Measurements from ENCODE around the gene DENND10.
"Not testable (repeated sequence)": the region's sequence is repeated elsewhere in the genome, so short reads cannot be mapped to it uniquely, and the experiment has no call there.

The DENND10 gene

DNA sequence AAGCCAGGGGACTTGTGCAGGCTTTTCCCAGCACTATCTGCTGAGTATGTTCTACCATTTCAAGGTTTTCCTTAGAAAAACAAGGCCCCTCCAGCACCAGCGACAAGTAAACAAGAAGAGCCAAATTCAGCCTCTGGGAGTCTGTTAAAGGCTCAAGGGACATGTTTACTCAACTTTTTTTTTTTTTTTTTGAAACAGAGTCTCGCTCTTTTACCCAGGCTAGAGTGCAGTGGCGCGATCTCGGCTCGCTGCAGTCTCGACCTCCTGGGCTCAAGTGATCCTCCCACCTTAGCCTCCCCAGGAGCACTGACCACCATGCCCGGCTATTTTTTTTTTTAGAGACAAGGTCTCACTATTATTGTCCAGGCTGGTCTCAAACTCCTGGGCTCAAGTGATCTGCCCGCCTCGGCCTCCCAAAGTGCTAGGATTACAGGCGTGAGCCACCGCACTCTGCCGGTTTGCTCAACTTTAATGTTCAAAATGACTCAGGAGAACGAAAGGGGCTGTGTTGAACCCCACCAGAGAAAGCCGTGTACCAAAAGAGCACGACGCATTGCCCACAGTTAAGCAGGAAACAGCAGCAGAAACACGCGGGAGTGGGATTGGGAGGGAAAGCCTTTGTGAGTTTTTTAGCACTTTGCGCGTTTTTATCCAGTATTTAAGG lies 73.9 kb downstream of the DENND10 start:
- no peak for DNase-seq

- DNase-seq = peak; percentile 71 to 91 (median 82)
Observed at GRCh38 chr10:119178372-119179119, 74.6 kb downstream of the DENND10 start, which contains the start of gene PRDX3. Gene PRDX3 (minus strand): TSS chr10:119178812. CDS start chr10:119178790, 22 bp downstream.

DNA sequence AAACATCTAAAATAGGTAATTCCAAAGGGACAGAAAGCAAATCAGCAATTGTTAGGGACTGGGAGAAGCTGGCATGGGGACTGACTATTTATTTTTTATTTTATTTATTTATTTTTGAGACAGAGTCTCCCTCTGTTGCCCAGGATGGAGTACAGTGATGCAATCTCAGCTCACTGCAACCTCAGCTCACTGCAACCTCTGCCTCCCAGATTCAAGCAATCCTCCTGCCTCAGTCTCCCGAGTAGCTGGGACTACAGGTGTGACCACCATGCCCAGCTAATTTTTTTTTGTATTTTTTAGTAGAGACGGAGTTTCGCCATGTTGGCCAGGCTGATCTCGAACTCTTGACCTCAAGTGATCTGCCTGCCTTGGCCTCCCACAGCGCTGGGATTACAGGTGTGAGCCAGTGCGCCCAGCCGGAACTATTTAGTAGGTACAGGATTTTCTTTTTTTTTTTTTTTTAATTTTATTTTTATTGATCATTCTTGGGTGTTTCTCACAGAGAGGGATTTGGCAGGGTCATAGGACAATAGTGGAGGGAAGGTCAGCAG lies 77.0 kb downstream of the DENND10 start:
- DNase-seq = not testable (repeated sequence)

- DNase-seq = no peak
Observed at GRCh38 chr10:119183664-119184412, 79.9 kb downstream of the DENND10 start.

Measured in activated naive CD4-positive, alpha-beta T cell (primary cell).